HPDE6-E6E7 (cell line): ENCODE measurements around the gene TECR.

Source experiments
- DNase-seq: peaks from one replicate; pipeline ENCODE4 v3.0.0; 2011; ENCODE audit warnings: missing footprints; ENCODE audit errors: extremely low spot score

Gene TECR

DNA sequence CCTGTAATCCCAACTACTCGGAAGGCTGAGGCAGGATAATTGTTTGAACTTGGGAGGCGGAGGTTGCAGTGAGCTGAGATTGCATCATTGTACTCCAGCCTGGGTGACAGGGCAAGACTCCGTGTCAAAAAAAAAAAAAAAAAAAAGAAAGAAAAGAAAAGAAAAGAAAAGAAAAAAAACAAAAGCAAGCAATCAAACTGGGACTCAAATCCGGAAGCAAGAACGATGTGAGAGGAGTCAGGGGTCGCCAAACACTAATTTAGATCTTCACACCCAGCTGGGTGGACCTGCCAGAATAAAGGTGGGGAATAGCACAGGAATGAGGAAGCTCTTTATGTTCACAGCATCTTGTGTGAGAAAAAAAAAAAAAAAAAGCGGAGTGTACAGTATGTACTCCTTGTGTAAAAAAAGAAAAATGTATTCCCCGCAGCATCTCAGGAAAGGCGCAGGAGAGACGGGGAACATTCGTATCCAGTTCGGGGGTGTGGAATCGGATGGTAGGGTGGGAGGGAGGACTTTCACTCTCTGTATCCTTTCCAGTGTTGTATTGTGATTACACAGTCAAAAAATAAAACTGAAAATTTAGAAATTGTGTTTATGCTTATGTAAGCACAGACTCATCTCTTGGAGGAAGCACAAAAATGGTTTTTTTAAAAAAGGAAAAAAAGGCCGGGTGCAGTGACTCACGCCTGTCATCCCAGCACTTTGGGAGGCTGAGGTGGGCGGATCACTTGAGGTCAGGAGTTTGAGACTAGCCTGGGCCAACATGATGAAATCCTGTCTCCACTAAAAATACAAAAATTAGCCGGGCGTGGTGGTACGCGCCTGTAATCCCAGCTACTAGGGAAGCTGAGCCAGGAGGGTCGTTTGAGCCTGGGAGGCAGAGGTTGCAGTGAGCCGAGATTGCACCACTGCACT, 18.8 kb upstream of the TECR start:
- no peak for DNase-seq

DNA sequence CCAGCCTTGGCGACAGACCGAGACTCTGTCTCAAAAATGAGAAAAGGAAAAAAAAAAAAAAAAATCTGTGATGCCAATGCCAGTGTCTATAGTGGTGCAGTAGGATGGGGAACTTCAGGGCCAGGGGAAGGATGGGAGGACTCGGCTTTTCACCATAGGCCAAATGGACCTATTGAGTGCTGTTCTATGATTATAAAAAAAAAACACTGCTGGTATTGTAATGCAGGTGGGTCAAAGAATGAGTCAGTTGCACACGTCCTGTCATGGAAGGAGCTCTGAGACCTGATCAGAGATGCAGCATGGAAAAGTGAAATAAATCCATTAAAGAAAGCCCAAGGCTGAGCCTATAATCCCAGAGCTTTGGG, 18.2 kb upstream of the TECR start:
- no peak for DNase-seq

DNA sequence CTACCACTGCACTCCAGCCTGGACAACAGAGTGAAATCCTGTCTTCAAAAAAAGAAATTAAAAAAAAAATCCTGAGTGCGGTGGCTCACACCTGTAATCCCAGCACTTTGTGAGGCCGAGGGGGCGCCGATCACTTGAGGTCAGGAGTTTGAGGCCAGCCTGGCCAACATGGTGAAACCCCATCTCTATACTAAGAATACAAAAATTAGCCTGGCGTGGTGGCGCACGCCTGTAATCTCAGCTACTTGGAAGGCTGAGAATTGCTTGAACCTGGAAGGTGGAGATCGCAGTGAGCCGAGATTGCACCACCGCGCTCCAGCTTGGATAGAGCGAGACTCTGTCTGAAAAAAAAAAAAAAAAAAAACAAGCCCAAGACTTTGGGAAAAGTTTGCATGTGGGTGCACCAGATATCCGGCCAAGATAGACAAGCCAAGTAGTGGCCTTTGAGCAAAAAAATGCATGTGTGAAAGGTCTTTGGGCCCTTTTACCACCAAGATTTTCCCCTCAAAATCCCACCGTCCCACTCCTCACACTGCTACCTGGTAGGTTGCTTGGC, 16.9 kb upstream of the TECR start:
- no peak for DNase-seq

- no peak for DNase-seq
These were observed 15.1 kb upstream of the TECR start for GRCh38 chr19:14514215-14514863.

DNA sequence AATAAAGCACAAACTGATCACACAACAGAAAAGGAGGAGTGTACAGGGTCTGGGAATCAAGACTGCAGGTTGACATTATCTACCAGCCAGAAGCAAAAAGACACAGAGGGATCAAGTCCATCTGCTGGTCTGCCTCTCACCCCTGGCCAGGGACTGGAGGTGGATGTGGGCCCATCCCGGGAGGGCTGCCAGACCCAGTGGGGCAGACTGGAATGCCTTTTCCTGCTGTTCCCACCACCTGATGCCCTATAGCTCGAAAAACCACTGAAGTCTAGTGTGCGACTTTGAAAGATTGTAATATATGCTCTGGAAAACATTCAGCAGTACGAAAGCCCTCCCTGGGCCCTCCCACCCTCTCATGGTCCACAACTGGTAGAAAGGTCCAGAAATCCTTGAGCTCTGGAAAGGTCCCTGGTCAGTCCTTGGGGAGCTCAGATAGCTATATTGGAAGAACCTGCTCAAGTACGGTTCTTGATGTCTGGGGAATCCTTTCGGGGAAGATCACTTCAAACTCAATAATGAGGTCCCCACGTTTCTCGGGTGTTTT, 13.8 kb upstream of the TECR start:
- no peak for DNase-seq

- DNase-seq = no peak
These were observed 13.3 kb upstream of the TECR start for GRCh38 chr19:14516048-14516534.

DNA sequence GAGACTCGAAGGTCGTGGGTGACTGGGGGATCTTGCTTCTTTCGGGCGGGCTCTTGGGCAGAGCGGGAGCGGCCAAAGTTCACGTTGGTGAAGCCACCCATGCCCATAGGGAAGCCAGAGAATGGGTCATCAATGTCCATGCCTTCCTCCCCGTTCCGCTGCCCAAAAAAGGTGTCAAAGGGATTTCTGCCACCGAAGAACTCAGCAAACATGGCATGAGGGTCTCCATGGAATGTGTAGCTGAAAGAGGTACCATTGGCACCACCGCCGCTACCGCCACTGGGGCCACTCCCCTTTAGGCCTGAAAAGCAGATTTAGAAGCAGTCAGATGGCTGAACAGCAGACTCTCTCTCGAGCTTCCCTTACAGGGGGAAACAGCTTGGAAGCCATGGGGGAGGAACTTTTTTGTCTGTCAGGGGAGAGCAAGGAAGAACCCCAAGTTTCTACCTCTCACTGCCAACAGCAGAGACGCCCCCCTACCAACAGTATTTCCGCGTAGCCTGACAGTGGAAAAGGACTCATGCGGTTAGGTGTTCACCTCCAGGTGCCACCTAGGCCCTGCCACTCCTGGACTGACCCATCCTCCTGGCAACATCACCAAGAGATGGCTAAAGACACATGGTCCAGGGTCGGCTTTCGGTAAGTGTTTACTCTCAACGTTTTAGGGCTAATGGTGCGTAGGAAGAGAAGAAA, 12.5 kb upstream of the TECR start:
- no peak for DNase-seq

DNA sequence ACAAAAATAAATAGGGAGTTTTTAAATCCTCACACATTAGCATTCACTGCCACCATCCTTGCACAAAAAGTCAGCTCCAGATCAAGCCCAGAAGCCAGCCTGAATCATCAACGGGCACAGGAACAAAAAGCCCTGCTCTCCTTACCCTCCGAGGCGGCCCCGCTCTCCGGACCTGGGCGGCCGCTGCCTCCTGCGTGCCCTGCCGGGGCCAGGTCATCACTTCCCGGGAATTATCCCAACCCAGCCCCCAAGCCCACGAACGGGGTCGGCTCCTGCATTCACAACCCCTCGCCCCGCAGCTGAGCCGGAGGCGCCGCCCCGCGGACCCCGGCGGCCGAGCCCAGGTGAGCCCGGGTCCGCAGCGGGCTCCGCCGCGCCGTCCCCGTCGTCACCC, 12.0 kb upstream of the TECR start:
- DNase-seq = no peak

GRCh38 chr19:14517840-14518505, 11.4 kb upstream of the TECR start, which contains the start of gene DNAJB1:
Gene DNAJB1 (minus strand): TSS chr19:14518397. CDS start chr19:14518349, 48 bp downstream.
- no peak for DNase-seq

GRCh38 chr19:14519245-14519859, 10.0 kb upstream of the TECR start:
- no peak for DNase-seq

DNA sequence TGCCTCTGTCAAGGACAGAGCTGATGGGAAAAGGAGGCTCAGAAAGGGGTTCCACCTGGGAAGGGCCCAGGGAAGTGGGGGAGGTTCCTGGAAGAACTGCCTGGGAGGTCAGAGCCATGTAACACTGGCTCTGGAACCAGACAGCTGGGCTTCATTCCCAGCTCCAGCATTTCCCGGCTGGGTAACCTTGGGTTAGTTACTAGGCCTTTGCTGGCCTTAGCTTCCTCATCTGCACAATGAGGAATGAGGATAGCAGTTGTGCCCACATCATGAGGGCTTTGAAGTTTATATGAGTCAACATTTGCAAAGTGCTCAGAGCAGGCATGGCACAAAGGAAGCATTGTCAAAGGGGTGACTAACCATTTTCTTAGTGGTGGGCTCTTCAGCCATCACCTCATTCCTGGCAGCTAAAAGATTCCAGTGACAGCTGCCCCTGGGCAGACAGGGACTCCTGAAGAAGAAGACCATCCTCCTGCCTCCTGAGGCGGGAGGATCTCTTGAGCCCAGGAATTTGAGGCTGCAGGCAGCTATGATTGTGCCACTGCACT, 9.5 kb upstream of the TECR start:
- DNase-seq = no peak

GRCh38 chr19:14520543-14520942, 8.9 kb upstream of the TECR start:
- DNase-seq = no peak

DNA sequence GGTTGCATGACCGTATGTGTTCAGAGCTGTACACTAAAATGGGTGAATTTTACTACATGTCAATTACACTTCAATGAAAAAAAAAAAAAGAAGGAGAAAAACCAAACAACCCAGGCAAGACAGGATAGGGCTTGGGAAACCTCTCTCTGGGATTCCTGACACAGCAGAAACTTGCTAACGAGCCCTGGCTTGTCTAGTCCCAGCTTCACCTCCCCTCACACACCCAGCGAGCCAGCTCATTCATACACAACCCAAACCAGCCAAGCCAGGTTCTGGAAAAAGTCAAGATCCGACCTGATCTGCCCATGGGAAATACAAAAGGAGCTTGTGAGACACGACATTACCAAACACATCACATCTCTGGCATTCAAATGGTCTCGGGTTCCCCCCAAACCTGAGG, 3.7 kb upstream of the TECR start:
- DNase-seq = no peak

GRCh38 chr19:14526423-14526822, 3.0 kb upstream of the TECR start:
- no peak for DNase-seq

GRCh38 chr19:14528419-14529253, 758 bp upstream of the TECR start:
- DNase-seq = no peak

GRCh38 chr19:14530005-14530348, 583 bp downstream of the TECR start:
- DNase-seq = no peak

DNA sequence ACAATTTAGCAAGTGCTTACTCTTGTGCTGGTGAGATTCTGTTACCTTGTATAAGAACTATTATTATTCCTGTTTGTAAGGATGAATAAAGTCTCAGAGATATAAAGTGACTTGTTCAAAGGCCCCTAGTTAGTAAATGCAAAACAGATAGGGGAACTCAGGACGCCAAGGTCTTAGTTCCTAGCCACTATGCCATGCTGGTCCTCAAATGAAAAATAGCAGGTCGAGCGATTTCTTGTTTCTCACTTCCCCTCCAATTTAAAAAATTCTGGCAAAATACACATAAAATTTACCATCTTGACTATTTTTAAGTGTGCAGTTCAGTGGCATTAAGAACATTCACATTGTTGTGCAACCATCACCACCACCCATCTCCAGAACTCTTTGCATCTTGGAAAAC, 1.1 kb downstream of the TECR start:
- no peak for DNase-seq

DNA sequence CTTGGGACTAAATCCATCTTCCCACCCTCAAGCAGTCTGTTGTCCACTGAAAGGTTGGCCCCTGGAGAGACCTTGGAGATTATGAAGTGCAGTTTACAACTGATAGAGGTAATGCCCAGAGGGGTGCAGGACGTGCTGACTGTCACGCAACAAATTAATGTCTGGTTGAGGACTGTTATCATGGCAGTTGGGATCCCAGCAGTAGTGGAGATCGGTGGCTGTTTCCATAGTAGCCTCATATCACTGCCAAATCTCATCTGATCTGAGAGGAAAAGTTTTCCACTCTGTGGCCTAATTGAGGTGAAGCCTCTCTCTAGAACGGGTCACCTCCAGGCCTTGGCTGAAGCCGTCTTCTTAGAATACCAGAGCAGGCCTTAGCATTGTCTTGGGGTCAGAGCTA, 4.1 kb downstream of the TECR start:
- no peak for DNase-seq

DNA sequence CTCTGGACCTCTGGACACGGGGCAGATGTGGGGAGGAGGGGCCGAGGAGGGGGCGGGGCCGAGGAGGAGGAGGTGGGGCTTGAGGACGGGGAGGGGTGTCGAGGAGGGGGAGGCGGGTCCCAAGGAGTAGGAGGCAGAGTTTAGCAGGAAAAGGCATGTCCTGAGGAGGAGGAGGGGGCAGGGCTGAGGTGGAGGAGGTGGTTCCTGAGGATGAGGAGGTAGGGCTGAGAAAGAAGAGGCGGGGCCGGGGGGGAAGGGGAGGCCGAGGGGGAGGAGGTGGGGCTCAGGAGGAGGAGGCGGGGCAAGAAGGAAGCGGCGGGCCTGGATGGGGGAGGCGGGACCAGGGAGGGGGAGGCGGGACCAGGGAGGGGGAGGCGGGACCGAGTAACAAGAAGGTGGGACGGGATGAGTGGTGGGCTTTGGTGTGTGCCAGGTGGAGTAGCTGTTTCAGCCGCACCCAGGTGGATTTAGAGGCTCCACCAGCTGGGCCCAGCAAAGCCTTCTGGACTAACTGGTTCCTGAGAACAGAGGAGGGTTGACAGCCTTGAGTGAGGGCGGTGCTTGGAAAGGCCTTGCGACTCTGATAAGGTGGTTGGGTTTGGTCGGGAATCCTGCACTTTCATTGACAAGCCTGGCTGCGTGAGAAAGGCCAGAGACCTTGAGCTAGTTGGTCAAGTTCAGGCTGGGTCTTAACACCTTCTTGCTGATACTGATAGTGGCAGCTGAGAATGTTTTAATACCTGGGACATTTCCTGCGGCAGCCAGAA, 7.7 kb downstream of the TECR start:
- peak; percentile 79 for DNase-seq
